DOHH2 (cell line): ENCODE measurements around the gene MEX3D.

Experiments used
- H3F3A ChIP-seq: fragments of 200-600 bp; sonication (generic), shearing (Covaris generic); 2 replicates; pipeline ENCODE4 v1.6.0; 2016; ENCODE audit warnings: antibody characterized with exemption, mild to moderate bottlenecking; ENCODE audit not compliant: control insufficient read depth, insufficient read depth
- H3K27ac ChIP-seq: fragments of 200-600 bp; sonication (generic); 2 replicates; pipeline ENCODE4 v1.5.1; 2014; ENCODE audit warnings: low read depth, mild to moderate bottlenecking, low read length, moderate library complexity
- H3K27me3 ChIP-seq: fragments of 200-600 bp; sonication (generic); 2 replicates; pipeline ENCODE4 v1.6.1; 2014; ENCODE audit warnings: mild to moderate bottlenecking, low read length, mixed read lengths; ENCODE audit not compliant: control insufficient read depth
- H3K36me3 ChIP-seq: fragments of 200-600 bp; sonication (generic); 2 replicates; pipeline ENCODE4 v1.6.1; 2014; ENCODE audit warnings: mild to moderate bottlenecking, low read length, moderate library complexity, mixed read lengths; ENCODE audit not compliant: control insufficient read depth
- H3K4me1 ChIP-seq: fragments of 200-600 bp; sonication (generic); 2 replicates; pipeline ENCODE4 v1.6.1; 2014; ENCODE audit warnings: mild to moderate bottlenecking, low read length, mixed read lengths; ENCODE audit not compliant: control insufficient read depth
- H3K4me2 ChIP-seq: fragments of 200-600 bp; sonication (generic); 2 replicates; pipeline ENCODE4 v1.6.0; 2014; ENCODE audit warnings: mild to moderate bottlenecking, low read length, moderate library complexity
- H3K4me3 ChIP-seq: fragments of 200-600 bp; sonication (generic); 2 replicates; pipeline ENCODE4 v1.5.1; 2014; ENCODE audit warnings: mild to moderate bottlenecking, low read length, mixed read lengths
- H3K79me2 ChIP-seq: fragments of 200-600 bp; sonication (generic); 2 replicates; pipeline ENCODE4 v1.6.1; 2014; ENCODE audit warnings: mild to moderate bottlenecking, low read length, mixed read lengths; ENCODE audit not compliant: control insufficient read depth
- H3K9me2 ChIP-seq: fragments of 200-600 bp; sonication (generic); replicated peaks from 2 replicates; pipeline ENCODE4 v1.6.1; 2014; ENCODE audit warnings: mild to moderate bottlenecking, low read length, mixed read lengths; ENCODE audit not compliant: control insufficient read depth
- H3K9me3 ChIP-seq: fragments of 200-600 bp; sonication (generic); 2 replicates; pipeline ENCODE4 v1.6.1; 2014; ENCODE audit warnings: antibody characterized with exemption, low read length, mixed read lengths; ENCODE audit not compliant: control insufficient read depth, insufficient read depth
- H4K20me1 ChIP-seq: fragments of 200-600 bp; sonication (generic); 2 replicates; pipeline ENCODE4 v1.6.0; 2014; ENCODE audit warnings: low read depth, mild to moderate bottlenecking, antibody characterized with exemption, low read length, moderate library complexity; ENCODE audit not compliant: control insufficient read depth, insufficient read depth
- CTCF ChIP-seq: fragments of 200-600 bp; sonication (generic); IDR thresholded peaks from one replicate; pipeline ENCODE4 v1.5.1; 2014; ENCODE audit warnings: antibody characterized with exemption, mild to moderate bottlenecking, low read depth, low read length; ENCODE audit not compliant: poor library complexity, severe bottlenecking
- EZH2phosphoT487 ChIP-seq: fragments of 200-600 bp; sonication (generic); IDR thresholded peaks from 2 replicates; pipeline ENCODE4 v1.6.1; 2017; ENCODE audit warnings: borderline replicate concordance, mild to moderate bottlenecking, antibody characterized with exemption, low read length, moderate library complexity, mixed read lengths

MEX3D gene

GRCh38 chr19:1516395-1516753 lies 51.8 kb downstream of the MEX3D start:
- no peak overlapping the region for H3K4me2 ChIP-seq
- H3K4me3 ChIP-seq = no peak overlapping the region
- H3K36me3 ChIP-seq = no peaks in the 10 kb centered on the region
- TF ChIP-seq EZH2phosphoT487 (no peak), CTCF (no peak)
- no peak overlapping the region for H3K27ac ChIP-seq
- H3K4me1 ChIP-seq = peaks cover 10% of the 10 kb centered on the region
- no peaks in the 10 kb centered on the region for H3K9me3 ChIP-seq
- peaks cover 6% of the 10 kb centered on the region for H3K27me3 ChIP-seq
- H3K79me2 ChIP-seq = no peaks in the 10 kb centered on the region
- H4K20me1 ChIP-seq = 0 out of 2 replicates have a peak, but pooled peaks cover 3% of the 10 kb centered on the region
- no peaks in the 10 kb centered on the region for H3K9me2 ChIP-seq
- no peaks in the 10 kb centered on the region for H3F3A ChIP-seq

- H3F3A ChIP-seq = no peaks in the 10 kb centered on the region
- no peaks in the 10 kb centered on the region for H3K36me3 ChIP-seq
- H3K4me3 ChIP-seq = no peak overlapping the region
- H3K79me2 ChIP-seq = no peaks in the 10 kb centered on the region
- H3K9me2 ChIP-seq = no peaks in the 10 kb centered on the region
- H3K27ac ChIP-seq = no peak overlapping the region
- peaks cover 16% of the 10 kb centered on the region for H3K27me3 ChIP-seq
- H4K20me1 ChIP-seq = 0 out of 2 replicates have a peak, but pooled peaks cover 3% of the 10 kb centered on the region
- no peak overlapping the region for H3K4me2 ChIP-seq
- no peaks in the 10 kb centered on the region for H3K9me3 ChIP-seq
- TF ChIP-seq CTCF (no peak), EZH2phosphoT487 (no peak)
- peaks cover 10% of the 10 kb centered on the region for H3K4me1 ChIP-seq
Measured at GRCh38 chr19:1514986-1515721, 53.0 kb downstream of the MEX3D start.

DNA sequence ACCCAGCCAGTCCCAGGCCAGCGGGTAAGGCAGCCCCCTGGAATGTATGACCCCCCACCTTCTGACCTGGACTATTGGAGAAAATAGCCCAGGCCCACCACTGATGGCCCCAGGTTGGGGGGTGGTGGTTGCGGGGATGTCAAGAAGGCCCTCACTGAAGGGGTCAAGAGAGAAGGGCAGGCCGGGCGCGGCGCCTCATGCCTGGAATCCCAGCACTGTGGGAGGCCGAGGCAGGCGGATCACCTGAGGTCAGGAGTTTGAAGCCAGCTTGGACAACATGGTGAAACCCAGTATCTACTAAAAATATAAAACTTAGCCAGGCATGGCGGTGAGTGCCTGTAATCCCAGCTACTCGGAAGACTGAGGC lies 53.8 kb downstream of the MEX3D start:
- Histone ChIP-seq H4K20me1 (0 out of 2 replicates have a peak, but pooled peaks cover 3% of the 10 kb centered on the region), H3K9me3 (no peaks in the 10 kb centered on the region), H3F3A (no peaks in the 10 kb centered on the region), H3K27me3 (peaks cover 22% of the 10 kb centered on the region), H3K9me2 (no peaks in the 10 kb centered on the region), H3K27ac (no peak overlapping the region), H3K4me1 (peaks cover 10% of the 10 kb centered on the region), H3K36me3 (no peaks in the 10 kb centered on the region), H3K4me2 (no peak overlapping the region), H3K79me2 (no peaks in the 10 kb centered on the region), H3K4me3 (no peak overlapping the region)
- TF ChIP-seq CTCF (no peak), EZH2phosphoT487 (no peak)
